ENCODE results near the gene ST6GALNAC3. TPM values are rescaled to one million over a fixed set of nuclear protein-coding genes. Genes with fewer than 3 reads are reported as not detected.
A peak's percentile ranks its signal among the peaks of the same experiment; 100 is the strongest.
"Not testable (repeated sequence)": the region's sequence is repeated elsewhere in the genome, so short reads cannot be mapped to it uniquely, and the experiment has no call there.

The ST6GALNAC3 gene
- total RNA-seq, 1 donor from 2014 or later, result 0.26 TPM

- no peaks in the 10 kb centered on the region for H3K36me3 ChIP-seq (ENCODE audit: control insufficient read depth, insufficient read depth, low read length)
- H3K27me3 ChIP-seq (ENCODE audit: control insufficient read depth, insufficient read depth, low read length), result no peaks in the 10 kb centered on the region
- FAIRE-seq (peak; percentile 23), DNase-seq (ENCODE audit: low read depth) (no peak)
- no peak for TF ChIP-seq CTCF (IDR thresholded peaks at IDR 0.05; ENCODE audit: insufficient read depth, low read length, severe bottlenecking)
- H3K4me3 ChIP-seq (ENCODE audit: low read depth, low read length), result no peak overlapping the region
These were observed 34.9 kb downstream of the ST6GALNAC3 start for GRCh38 chr1:76109404-76109803.

GRCh38 chr1:76109901-76110560 is 35.5 kb downstream of the ST6GALNAC3 start:
- FAIRE-seq (no peak), DNase-seq (ENCODE audit: low read depth) (no peak)
- TF ChIP-seq CTCF (IDR thresholded peaks at IDR 0.05; ENCODE audit: insufficient read depth, low read length, severe bottlenecking), result no peak
- no peaks in the 10 kb centered on the region for H3K36me3 ChIP-seq (ENCODE audit: control insufficient read depth, insufficient read depth, low read length)
- no peak overlapping the region for H3K4me3 ChIP-seq (ENCODE audit: low read depth, low read length)
- no peaks in the 10 kb centered on the region for H3K27me3 ChIP-seq (ENCODE audit: control insufficient read depth, insufficient read depth, low read length)

- H3K36me3 ChIP-seq (ENCODE audit: control insufficient read depth, insufficient read depth, low read length), result no peaks in the 10 kb centered on the region
- TF ChIP-seq CTCF (IDR thresholded peaks at IDR 0.05; ENCODE audit: insufficient read depth, low read length, severe bottlenecking), result no peak
- no peaks in the 10 kb centered on the region for H3K27me3 ChIP-seq (ENCODE audit: control insufficient read depth, insufficient read depth, low read length)
- no peak overlapping the region for H3K4me3 ChIP-seq (ENCODE audit: low read depth, low read length)
- DNase-seq (ENCODE audit: low read depth), result peak; percentile 12
- FAIRE-seq, result no peak
These were observed 36.1 kb downstream of the ST6GALNAC3 start for GRCh38 chr1:76110666-76111065.

- H3K36me3 ChIP-seq (ENCODE audit: control insufficient read depth, insufficient read depth, low read length); H3K27me3 ChIP-seq (ENCODE audit: control insufficient read depth, insufficient read depth, low read length); FAIRE-seq; DNase-seq (ENCODE audit: low read depth); H3K4me3 ChIP-seq (ENCODE audit: low read depth, low read length): not testable (repeated sequence)
These were observed 37.8 kb downstream of the ST6GALNAC3 start for GRCh38 chr1:76112321-76112720.

GRCh38 chr1:76113446-76113845 is 38.9 kb downstream of the ST6GALNAC3 start:
- H3K27me3 ChIP-seq (ENCODE audit: control insufficient read depth, insufficient read depth, low read length), result no peaks in the 10 kb centered on the region
- no peak for TF ChIP-seq CTCF (IDR thresholded peaks at IDR 0.05; ENCODE audit: insufficient read depth, low read length, severe bottlenecking)
- FAIRE-seq, result no peak
- no peaks in the 10 kb centered on the region for H3K36me3 ChIP-seq (ENCODE audit: control insufficient read depth, insufficient read depth, low read length)
- no peak overlapping the region for H3K4me3 ChIP-seq (ENCODE audit: low read depth, low read length)
- DNase-seq (ENCODE audit: low read depth), result no peak

- no peak overlapping the region for H3K4me3 ChIP-seq (ENCODE audit: low read depth, low read length)
- DNase-seq (ENCODE audit: low read depth) (no peak), FAIRE-seq (no peak)
- H3K27me3 ChIP-seq (ENCODE audit: control insufficient read depth, insufficient read depth, low read length), result no peaks in the 10 kb centered on the region
- no peak for TF ChIP-seq CTCF (IDR thresholded peaks at IDR 0.05; ENCODE audit: insufficient read depth, low read length, severe bottlenecking)
- H3K36me3 ChIP-seq (ENCODE audit: control insufficient read depth, insufficient read depth, low read length), result no peaks in the 10 kb centered on the region
These were observed 40.6 kb downstream of the ST6GALNAC3 start for GRCh38 chr1:76115171-76115570.

Measured in bronchial epithelial cell (primary cell).